ENCODE data around the gene NUDT16.
"Not testable (repeated sequence)": the region's sequence is repeated elsewhere in the genome, so short reads cannot be mapped to it uniquely, and the experiment has no call there.

The NUDT16 gene

GRCh38 chr3:131381445-131382291, at the start of gene NUDT16:
Gene NUDT16, plus strand, starts transcription at chr3:131381774. Its CDS starts 31 bp downstream, at chr3:131381805.
- peak; percentile 99 for DNase-seq

GRCh38 chr3:131338948-131339640, 42.5 kb upstream of the NUDT16 start:
- no peak for DNase-seq

GRCh38 chr3:131341761-131342160, 39.8 kb upstream of the NUDT16 start:
- DNase-seq = no peak

GRCh38 chr3:131348911-131349310, 32.7 kb upstream of the NUDT16 start:
- DNase-seq = no peak

GRCh38 chr3:131349454-131349853, 32.1 kb upstream of the NUDT16 start:
- DNase-seq = no peak

GRCh38 chr3:131349946-131350347, 31.6 kb upstream of the NUDT16 start:
- no peak for DNase-seq

GRCh38 chr3:131350506-131350905, 31.1 kb upstream of the NUDT16 start:
- DNase-seq = no peak

- no peak for DNase-seq
Observed at GRCh38 chr3:131353016-131353877, 28.3 kb upstream of the NUDT16 start.

GRCh38 chr3:131353986-131354385, 27.6 kb upstream of the NUDT16 start:
- no peak for DNase-seq

- no peak for DNase-seq
Observed at GRCh38 chr3:131356006-131356595, 25.5 kb upstream of the NUDT16 start.

GRCh38 chr3:131357275-131357674, 24.3 kb upstream of the NUDT16 start:
- DNase-seq = no peak

- no peak for DNase-seq
Observed at GRCh38 chr3:131360191-131360755, 21.3 kb upstream of the NUDT16 start.

GRCh38 chr3:131361066-131361463, 20.5 kb upstream of the NUDT16 start:
- not testable (repeated sequence) for DNase-seq

GRCh38 chr3:131361464-131362421, 19.8 kb upstream of the NUDT16 start:
- peak; percentile 64 for DNase-seq

GRCh38 chr3:131363275-131363674, 18.3 kb upstream of the NUDT16 start:
- DNase-seq = no peak

GRCh38 chr3:131370935-131371687, 10.5 kb upstream of the NUDT16 start:
- no peak for DNase-seq

GRCh38 chr3:131371688-131372066, 9.9 kb upstream of the NUDT16 start:
- no peak for DNase-seq

- no peak for DNase-seq
Observed at GRCh38 chr3:131374741-131375140, 6.8 kb upstream of the NUDT16 start.

GRCh38 chr3:131380821-131381444, 641 bp upstream of the NUDT16 start:
- DNase-seq = not testable (repeated sequence)

Data from right hindlimb (tissue), 1 donor.